Naive thymus-derived CD8-positive, alpha-beta T cell (primary cell): ENCODE measurements around the gene LHB. TPM values are rescaled to one million over a fixed set of nuclear protein-coding genes. Genes with fewer than 3 reads are reported as not detected.
"Not testable (repeated sequence)": the region's sequence is repeated elsewhere in the genome, so short reads cannot be mapped to it uniquely, and the experiment has no call there.

ENCODE experiments used
- ATAC-seq, 2 donors: fragments of 150-1000 bp; cut with Tn5 transposase in 1 of 2; sonication (Bioruptor Pico), chemical (Tn5 transposase) in 1 of 2; 1 replicate in 1 of 2; 2 replicates in 1 of 2; pipeline ENCODE4 v1.10.0; 2021; ENCODE audit warnings: mild to moderate bottlenecking in 2 of 2, moderate library complexity in 2 of 2
- POLR2A ChIA-PET: fragments of 350-600 bp; sonication (Branson Sonifier 250); formaldehyde crosslinking; loops from one replicate; lab custom pipeline; 2021; ENCODE audit warnings: antibody characterized with exemption; lab: Charles Lee
- DNase-seq, 10 donors: peaks; one replicate each; pipeline versions ENCODE4 v3.0.0 to v3.0.0-alpha.2; 2020 to 2022
- H3K27ac Mint-ChIP-seq, 10 donors: one replicate each; pipeline ENCODE4 v1.8.0; 2020 to 2022; ENCODE audit warnings: mild to moderate bottlenecking in 10 of 10, mixed read lengths in 10 of 10, moderate library complexity in 4 of 10, inconsistent platforms in 1 of 10
- H3K27me3 Mint-ChIP-seq, 5 donors: one replicate each; pipeline ENCODE4 v1.8.0; 2021 to 2022; ENCODE audit warnings: mixed read lengths in 5 of 5
- H3K36me3 Mint-ChIP-seq, 3 donors: one replicate each; pipeline ENCODE4 v1.8.0; 2020 to 2022; ENCODE audit warnings: mixed read lengths in 3 of 3, mild to moderate bottlenecking in 2 of 3, inconsistent platforms in 1 of 3
- H3K4me1 Mint-ChIP-seq, 4 donors: one replicate each; pipeline ENCODE4 v1.8.0; 2021 to 2022; ENCODE audit warnings: mixed read lengths in 4 of 4
- H3K4me3 Mint-ChIP-seq, 10 donors: one replicate each; pipeline ENCODE4 v1.8.0; 2020 to 2022; ENCODE audit warnings: mild to moderate bottlenecking in 10 of 10, mixed read lengths in 10 of 10, moderate library complexity in 6 of 10, inconsistent platforms in 1 of 10
- H3K9me3 Mint-ChIP-seq, 9 donors: one replicate each; pipeline ENCODE4 v1.8.0; 2020 to 2022; ENCODE audit warnings: mixed read lengths in 9 of 9, mild to moderate bottlenecking in 3 of 9, inconsistent platforms in 1 of 9, moderate library complexity in 1 of 9
- polyA plus RNA-seq, 3 donors: library from polyadenylated mRNA; unstranded; fragments of 300-500 nt; fragmentation: Illumina TruSeq; gene quantifications; one replicate each; pipeline ENCODE4 v1.2.3, GENCODE V29; 2021
- total RNA-seq, 8 experiments: library from RNA in 2 of 8; stranded (reverse) in 2 of 8; gene quantifications; one replicate each; pipeline ENCODE4 v1.2.3 and lab custom pipeline; 2021 to 2026

Gene LHB
- total and polyA plus RNA-seq, 5 experiments from 2014 or later, result not detected

GRCh38 chr19:49030323-49030722 lies 13.4 kb upstream of the LHB start:
- POLR2A ChIA-PET, H3K27ac Mint-ChIP-seq, DNase-seq, H3K36me3 Mint-ChIP-seq, ATAC-seq, H3K4me3 Mint-ChIP-seq, H3K4me1 Mint-ChIP-seq, H3K9me3 Mint-ChIP-seq: not testable (repeated sequence)
- peaks cover 3 to 12% (median 7%) of the 10 kb centered on the region in 5 donors for H3K27me3 Mint-ChIP-seq

- H3K36me3 Mint-ChIP-seq, H3K4me1 Mint-ChIP-seq, H3K4me3 Mint-ChIP-seq, POLR2A ChIA-PET, H3K9me3 Mint-ChIP-seq, DNase-seq, H3K27ac Mint-ChIP-seq, ATAC-seq: not testable (repeated sequence)
- H3K27me3 Mint-ChIP-seq, result peaks cover 0 to 12% (median 7%) of the 10 kb centered on the region in 5 donors
These were observed 12.9 kb upstream of the LHB start for GRCh38 chr19:49029749-49030148.

DNA sequence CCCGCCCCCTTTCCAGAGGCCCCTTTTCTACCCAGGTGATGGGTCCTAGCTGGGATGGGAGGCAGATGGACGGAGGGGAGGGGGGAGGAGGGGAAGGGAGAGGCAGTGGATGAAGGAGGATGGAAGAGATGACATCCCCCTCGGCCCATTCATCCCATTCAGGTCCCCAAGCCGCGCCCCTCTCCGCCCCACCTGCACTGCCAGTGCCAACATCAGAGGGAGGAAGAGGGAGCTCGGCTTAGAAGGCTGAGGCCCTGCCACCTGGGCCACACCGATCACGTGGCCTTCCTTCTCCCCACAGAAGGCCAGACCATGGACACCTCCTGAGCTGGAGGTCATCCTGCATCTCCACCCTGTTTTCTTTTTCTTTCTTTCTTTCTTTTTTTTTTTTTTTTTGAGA lies 11.8 kb upstream of the LHB start:
- H3K36me3 Mint-ChIP-seq, H3K27ac Mint-ChIP-seq, H3K27me3 Mint-ChIP-seq, ATAC-seq, H3K4me1 Mint-ChIP-seq, H3K9me3 Mint-ChIP-seq, H3K4me3 Mint-ChIP-seq, DNase-seq, POLR2A ChIA-PET: not testable (repeated sequence)

DNA sequence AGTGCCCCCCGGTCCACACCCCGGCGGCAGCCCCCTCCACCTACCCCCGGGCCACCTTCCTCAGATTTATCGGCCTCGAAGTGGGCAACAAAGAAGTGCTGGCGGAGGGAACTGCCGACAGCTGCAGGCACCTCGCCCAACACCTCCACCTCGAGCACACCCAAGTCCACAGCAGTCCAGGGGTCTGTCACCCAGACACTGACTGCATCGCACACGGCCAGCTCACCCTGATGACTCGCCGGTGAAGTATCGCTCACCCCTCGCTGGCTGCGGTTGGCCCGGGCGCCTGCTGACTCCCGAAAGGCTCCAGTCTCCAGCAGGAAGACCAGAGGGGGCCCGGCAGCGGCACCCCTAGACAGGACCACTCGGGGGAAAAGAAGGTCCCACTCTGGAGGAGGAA lies 8.7 kb upstream of the LHB start:
- peak overlapping the region in 1 of 10 donors; percentile 48 for H3K27ac Mint-ChIP-seq
- H3K4me3 Mint-ChIP-seq, H3K27me3 Mint-ChIP-seq, POLR2A ChIA-PET, ATAC-seq, H3K36me3 Mint-ChIP-seq, H3K9me3 Mint-ChIP-seq, H3K4me1 Mint-ChIP-seq, DNase-seq: not testable (repeated sequence)

- H3K4me1 Mint-ChIP-seq, result peaks cover 5 to 13% (median 10%) of the 10 kb centered on the region in 4 donors
- H3K9me3 Mint-ChIP-seq, ATAC-seq, H3K4me3 Mint-ChIP-seq, H3K27me3 Mint-ChIP-seq, H3K36me3 Mint-ChIP-seq, H3K27ac Mint-ChIP-seq, DNase-seq, POLR2A ChIA-PET: not testable (repeated sequence)
These were observed 8.2 kb upstream of the LHB start for GRCh38 chr19:49025088-49025487.

DNA sequence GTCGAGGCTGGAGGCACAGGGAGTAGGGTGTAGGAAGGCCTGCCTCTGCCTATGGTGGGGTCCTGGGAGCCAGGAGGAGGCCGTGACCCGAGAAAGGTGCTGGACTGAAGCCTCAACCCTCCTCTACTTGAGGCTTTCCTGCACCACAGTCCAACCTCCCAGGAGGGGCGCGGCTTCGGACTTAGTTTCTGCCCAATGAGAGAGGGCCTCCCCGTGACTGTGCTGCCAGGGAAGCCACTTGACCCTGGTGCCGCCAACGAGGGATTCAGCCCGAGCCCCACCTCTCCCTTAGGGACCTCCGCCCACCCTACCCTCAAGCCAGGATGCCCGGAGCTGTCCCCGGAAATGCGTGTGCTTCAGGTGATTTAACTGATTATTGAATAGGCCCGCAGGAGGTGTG lies 7.3 kb upstream of the LHB start, which contains the start of gene CGB3:
CGB3 (minus strand) TSS at position 101 of the 400 bp plus-strand sequence. CDS start 362 bp downstream, outside the sequence.
- POLR2A ChIA-PET, H3K4me3 Mint-ChIP-seq, DNase-seq, H3K9me3 Mint-ChIP-seq, H3K27me3 Mint-ChIP-seq, ATAC-seq, H3K27ac Mint-ChIP-seq, H3K36me3 Mint-ChIP-seq: not testable (repeated sequence)
- peaks cover 7 to 20% (median 15%) of the 10 kb centered on the region in 4 donors for H3K4me1 Mint-ChIP-seq

- Mint-ChIP-seq H3K4me3 (no peak overlapping the region), H3K4me1 (peaks cover 10 to 34% (median 24%) of the 10 kb centered on the region in 4 donors), H3K36me3 (no peaks in the 10 kb centered on the region), H3K27ac (no peak overlapping the region), H3K9me3 (no peaks in the 10 kb centered on the region), H3K27me3 (peaks cover 0 to 6% (median 0%) of the 10 kb centered on the region in 5 donors)
- ATAC-seq (no peak), DNase-seq (no peak)
- POLR2A ChIA-PET, result interaction anchor here (0.6 kb wide), 1 partner anchor 908 kb away, joined by 3 read pairs; no protein-coding TSS in a partner anchor
These were observed 5.2 kb upstream of the LHB start for GRCh38 chr19:49022116-49022515.

GRCh38 chr19:49020931-49021895 lies 4.3 kb upstream of the LHB start:
- no peaks in the 10 kb centered on the region for H3K36me3 Mint-ChIP-seq
- no peaks in the 10 kb centered on the region for H3K9me3 Mint-ChIP-seq
- peak overlapping the region in 3 of 10 donors; percentile 2 to 61 (median 5) for H3K4me3 Mint-ChIP-seq
- H3K27ac Mint-ChIP-seq, result peak overlapping the region in 1 of 10 donors; percentile 78
- ATAC-seq, result no peak
- peaks cover 0 to 6% (median 0%) of the 10 kb centered on the region in 5 donors for H3K27me3 Mint-ChIP-seq
- POLR2A ChIA-PET, result interaction anchor here (0.5 to 1.1 kb wide), 2 partner anchors 27 to 319 kb away, joined by 3 read pairs; partner anchors contain the start of gene RUVBL2
- peaks cover 10 to 35% (median 24%) of the 10 kb centered on the region in 4 donors for H3K4me1 Mint-ChIP-seq
- no peak for DNase-seq

DNA sequence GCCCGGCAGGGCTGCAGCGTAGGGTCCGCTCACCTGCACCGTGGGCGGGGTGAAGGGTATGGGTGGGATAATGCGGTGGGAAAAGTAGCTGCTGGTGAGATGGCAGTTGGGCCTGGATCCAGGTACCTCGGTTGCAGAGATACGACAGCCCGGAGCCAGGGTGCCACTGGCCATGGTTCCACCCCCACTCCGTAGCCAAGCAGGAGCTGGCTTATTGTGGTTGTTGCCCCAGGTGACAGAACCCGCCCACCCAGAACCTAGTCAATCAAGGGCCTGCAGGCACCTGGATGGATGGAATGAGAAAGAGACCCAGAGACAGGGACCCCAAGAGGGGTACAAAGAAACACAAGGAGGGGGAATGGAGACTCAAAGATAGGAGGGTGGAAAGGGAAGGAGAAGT lies 3.5 kb upstream of the LHB start:
- POLR2A ChIA-PET, result interaction anchor here (0.5 kb wide), 1 partner anchor 320 kb away, joined by 3 read pairs; no protein-coding TSS in a partner anchor
- DNase-seq, result no peak
- ATAC-seq, result no peak
- peaks cover 0 to 6% (median 0%) of the 10 kb centered on the region in 5 donors for H3K27me3 Mint-ChIP-seq
- H3K4me1 Mint-ChIP-seq, result peaks cover 10 to 35% (median 24%) of the 10 kb centered on the region in 4 donors
- no peaks in the 10 kb centered on the region for H3K9me3 Mint-ChIP-seq
- peak overlapping the region in 6 of 10 donors; percentile 4 to 95 (median 84) for H3K4me3 Mint-ChIP-seq
- H3K27ac Mint-ChIP-seq, result no peak overlapping the region
- H3K36me3 Mint-ChIP-seq, result peaks cover 0 to 3% (median 0%) of the 10 kb centered on the region in 3 donors

DNA sequence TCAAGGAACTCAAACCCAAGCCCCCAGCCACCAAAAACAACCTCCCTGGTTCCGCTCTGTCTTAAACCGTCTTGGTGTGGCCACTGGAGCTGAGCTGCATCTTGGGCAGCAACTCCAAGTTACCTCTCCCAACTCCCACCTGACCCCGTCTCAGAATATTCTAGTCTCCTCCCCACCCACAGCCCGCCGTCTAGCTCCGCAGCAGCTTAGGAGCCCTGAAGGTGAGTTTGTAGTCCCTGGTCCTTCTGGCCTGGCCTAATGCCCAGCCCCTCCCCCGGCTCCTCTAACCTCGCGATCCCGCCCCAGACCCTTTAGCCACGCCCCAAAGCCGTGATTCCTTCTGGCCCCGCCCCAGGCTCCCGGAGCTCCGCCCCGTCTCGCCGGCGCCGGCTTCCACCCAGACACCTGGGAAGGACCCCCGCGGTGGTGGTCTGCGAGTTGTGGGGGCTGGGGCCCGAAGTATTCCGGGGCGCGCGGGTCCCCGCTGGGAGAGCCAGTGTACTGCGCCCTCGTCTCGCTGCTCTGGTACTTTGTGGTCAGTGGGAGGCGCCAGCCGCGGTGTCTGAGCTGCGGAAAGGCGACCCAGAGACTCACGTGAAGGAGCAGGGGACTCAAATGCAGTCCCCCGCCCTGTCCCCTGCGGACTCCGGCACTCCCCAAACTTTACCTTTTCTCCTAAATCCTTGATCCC lies 2.5 kb upstream of the LHB start:
- Mint-ChIP-seq H3K27me3 (peaks cover 0 to 6% (median 0%) of the 10 kb centered on the region in 5 donors), H3K9me3 (no peaks in the 10 kb centered on the region), H3K36me3 (peaks cover 0 to 4% (median 0%) of the 10 kb centered on the region in 3 donors), H3K4me3 (peak overlapping the region; percentile 81 to 95 (median 90)), H3K27ac (peak overlapping the region in 7 of 10 donors; percentile 52 to 85 (median 75)), H3K4me1 (peaks cover 10 to 35% (median 24%) of the 10 kb centered on the region in 4 donors)
- peak; percentile 26 to 33 for ATAC-seq
- peak; percentile 38 to 76 (median 63) for DNase-seq
- POLR2A ChIA-PET, result interaction anchor here (0.7 kb wide), 1 partner anchor 914 kb away, joined by 3 read pairs; no protein-coding TSS in a partner anchor

- not testable (repeated sequence) for H3K36me3 Mint-ChIP-seq
- H3K4me3 Mint-ChIP-seq, result peak overlapping the region; percentile 81 to 95 (median 90)
These were observed 1.7 kb upstream of the LHB start for GRCh38 chr19:49018388-49019241.

More at GRCh38 chr19:49018388-49019241, 1.7 kb upstream of the LHB start:
- peaks cover 10 to 35% (median 24%) of the 10 kb centered on the region in 4 donors for H3K4me1 Mint-ChIP-seq
- DNase-seq, result peak in 3 of 10 donors; percentile 33 to 48 (median 40)
- not testable (repeated sequence) for H3K27me3 Mint-ChIP-seq, H3K9me3 Mint-ChIP-seq
- ATAC-seq, result peak; percentile 32 to 34
- POLR2A ChIA-PET, result interaction anchor here (0.6 to 1.4 kb wide), 3 partner anchors 25 to 915 kb away, joined by 3 to 19 read pairs (median 4); partner anchors contain the start of genes GYS1 and RUVBL2
- H3K27ac Mint-ChIP-seq, result peak overlapping the region in 8 of 10 donors; percentile 40 to 85 (median 67)
